OCI-LY3 (cell line): ENCODE measurements around the gene LPAR2.

Source experiments
- H2AFZ ChIP-seq: fragments of 200-600, 300-600 bp; shearing (Covaris generic); 2 replicates; pipeline ENCODE4 v1.6.0; 2014; ENCODE audit warnings: antibody characterized with exemption, low read depth, low read length
- H3K27ac ChIP-seq: fragments of 200-600, 300-600 bp; sonication (generic); 2 replicates; pipeline ENCODE4 v1.5.1; 2014; ENCODE audit warnings: mild to moderate bottlenecking, low read length, moderate library complexity, mixed read lengths
- H3K27me3 ChIP-seq: fragments of 200-600, 300-600 bp; sonication (generic); 2 replicates; pipeline ENCODE4 v1.6.1; 2014; ENCODE audit warnings: low read depth, low read length, mixed read lengths
- H3K36me3 ChIP-seq: fragments of 200-600, 300-600 bp; sonication (generic); replicated peaks from 2 replicates; pipeline ENCODE3; 2014; ENCODE audit warnings: low read depth, low read length, mixed read lengths
- H3K4me1 ChIP-seq: fragments of 300-600, 200-600 bp; sonication (generic); 2 replicates; pipeline ENCODE4 v1.6.1; 2014; ENCODE audit warnings: low read length, mixed read lengths
- H3K4me2 ChIP-seq: fragments of 200-600, 300-600 bp; sonication (generic); 2 replicates; pipeline ENCODE4 v1.6.1; 2014; ENCODE audit warnings: low read length, mixed read lengths
- H3K4me3 ChIP-seq: fragments of 300-600, 200-600 bp; sonication (generic); 2 replicates; pipeline ENCODE4 v1.5.1; 2014; ENCODE audit warnings: antibody characterized with exemption, mild to moderate bottlenecking, low read length, moderate library complexity
- H3K79me2 ChIP-seq: fragments of 300-600, 200-600 bp; shearing (Covaris generic); 2 replicates; pipeline ENCODE4 v1.6.1; 2014; ENCODE audit warnings: mild to moderate bottlenecking, low read length, mixed read lengths
- H3K9ac ChIP-seq: fragments of 300-600, 200-600 bp; shearing (Covaris generic); 2 replicates; pipeline ENCODE4 v1.6.0; 2014; ENCODE audit warnings: mild to moderate bottlenecking, low read length, moderate library complexity
- H3K9me3 ChIP-seq: fragments of 200-600, 300-600 bp; shearing (Covaris generic); 2 replicates; pipeline ENCODE4 v1.6.1; 2014; ENCODE audit warnings: low read length, mixed read lengths; ENCODE audit not compliant: insufficient read depth
- H4K20me1 ChIP-seq: fragments of 200-600, 300-600 bp; sonication (generic); 2 replicates; pipeline ENCODE4 v1.6.1; 2016; ENCODE audit warnings: low read length, mixed read lengths; ENCODE audit not compliant: insufficient read depth
- CTCF ChIP-seq: fragments of 200-600, 300-600 bp; sonication (generic); IDR thresholded peaks from 2 replicates; pipeline ENCODE4 v1.5.1; 2014; ENCODE audit warnings: antibody characterized with exemption, low read length, low read depth
- EZH2phosphoT487 ChIP-seq: fragments of 200-600 bp; shearing (Covaris generic); IDR thresholded peaks from 2 replicates; pipeline ENCODE4 v1.6.1; 2018; ENCODE audit warnings: antibody characterized with exemption, mixed run types, low read depth

The LPAR2 gene

GRCh38 chr19:19619849-19620210, 8.2 kb downstream of the LPAR2 start:
- Histone ChIP-seq H3K79me2 (no peaks in the 10 kb centered on the region), H2AFZ (no peak overlapping the region), H3K4me3 (no peak overlapping the region), H3K4me2 (no peak overlapping the region), H3K36me3 (peaks cover 4% of the 10 kb centered on the region), H3K27ac (no peak overlapping the region), H3K4me1 (no peaks in the 10 kb centered on the region), H3K27me3 (no peaks in the 10 kb centered on the region), H3K9ac (no peak overlapping the region), H4K20me1 (no peaks in the 10 kb centered on the region), H3K9me3 (no peaks in the 10 kb centered on the region)
- TF ChIP-seq CTCF (no peak), EZH2phosphoT487 (no peak)

GRCh38 chr19:19619181-19619848, 8.7 kb downstream of the LPAR2 start:
- Histone ChIP-seq H4K20me1 (no peaks in the 10 kb centered on the region), H2AFZ (no peak overlapping the region)
- TF ChIP-seq EZH2phosphoT487 (no peak), CTCF (no peak)

GRCh38 chr19:19618219-19619051, 9.6 kb downstream of the LPAR2 start, which contains the start of gene PBX4:
Gene PBX4, minus strand, starts transcription at chr19:19618687. Its CDS starts 58 bp downstream, at chr19:19618629.
- no peak within 1 kb of the TSS for H3K9ac ChIP-seq
- no peak within 1 kb of the TSS for H3K4me3 ChIP-seq
- TF ChIP-seq EZH2phosphoT487 (no peak), CTCF (no peak)
- H4K20me1 ChIP-seq, result no peaks in the 10 kb centered on the region
- H2AFZ ChIP-seq, result no peak within 1 kb of the TSS
- H3K79me2 ChIP-seq, result no peaks in the 10 kb centered on the region
- H3K27me3 ChIP-seq, result no peaks in the 10 kb centered on the region
- no peak within 1 kb of the TSS for H3K4me2 ChIP-seq
- H3K36me3 ChIP-seq, result no peaks in the 10 kb centered on the region
- no peaks in the 10 kb centered on the region for H3K4me1 ChIP-seq
- H3K27ac ChIP-seq, result no peak within 1 kb of the TSS
- H3K9me3 ChIP-seq, result no peaks in the 10 kb centered on the region

More at GRCh38 chr19:19619181-19619848, 8.7 kb downstream of the LPAR2 start:
- no peaks in the 10 kb centered on the region for H3K27me3 ChIP-seq
- H3K4me3 ChIP-seq, result no peak overlapping the region
- peaks cover 1% of the 10 kb centered on the region for H3K36me3 ChIP-seq
- H3K4me2 ChIP-seq, result no peak overlapping the region
- H3K27ac ChIP-seq, result no peak overlapping the region
- H3K9me3 ChIP-seq, result no peaks in the 10 kb centered on the region
- no peaks in the 10 kb centered on the region for H3K79me2 ChIP-seq
- no peak overlapping the region for H3K9ac ChIP-seq
- H3K4me1 ChIP-seq, result no peaks in the 10 kb centered on the region

- Histone ChIP-seq H3K9me3 (no peaks in the 10 kb centered on the region), H3K27ac (no peak overlapping the region), H3K4me3 (no peak overlapping the region), H3K27me3 (no peaks in the 10 kb centered on the region), H3K9ac (no peak overlapping the region), H2AFZ (no peak overlapping the region), H3K79me2 (no peaks in the 10 kb centered on the region), H3K36me3 (no peaks in the 10 kb centered on the region), H3K4me2 (no peak overlapping the region), H3K4me1 (no peaks in the 10 kb centered on the region), H4K20me1 (no peaks in the 10 kb centered on the region)
- TF ChIP-seq EZH2phosphoT487, result no peak
- no peak for TF ChIP-seq CTCF
Observed at GRCh38 chr19:19615086-19615485, 12.9 kb downstream of the LPAR2 start.
